Epithelial cell of esophagus (primary cell): Measurements from ENCODE around the gene SCFD1.
A peak's percentile ranks its signal among the peaks of the same experiment; 100 is the strongest.
"Not testable (repeated sequence)": the region's sequence is repeated elsewhere in the genome, so short reads cannot be mapped to it uniquely, and the experiment has no call there.

ENCODE experiments used
- DNase-seq: peaks from one replicate; pipeline ENCODE4 v3.0.0; 2010; ENCODE audit warnings: low read depth
- H3K4me3 ChIP-seq: 2 replicates; pipeline ENCODE4 v1.5.1; 2011; ENCODE audit warnings: mild to moderate bottlenecking, low read length, control low read depth
- TF ChIP-seq, protein P1 (sequence below): IDR thresholded peaks from 2 replicates; pipeline ENCODE4 v1.5.1; 2011; ENCODE audit warnings: low read depth, mild to moderate bottlenecking, low read length, control low read depth, inconsistent platforms; ENCODE audit not compliant: insufficient read depth; ENCODE audit errors: missing control alignments

Gene SCFD1

GRCh38 chr14:30621940-30622830 lies at the start of gene SCFD1:
TSS of gene SCFD1 (plus strand) at chr14:30622319. CDS start at chr14:30622339, 20 bp downstream.
- TF ChIP-seq, protein P1, sequence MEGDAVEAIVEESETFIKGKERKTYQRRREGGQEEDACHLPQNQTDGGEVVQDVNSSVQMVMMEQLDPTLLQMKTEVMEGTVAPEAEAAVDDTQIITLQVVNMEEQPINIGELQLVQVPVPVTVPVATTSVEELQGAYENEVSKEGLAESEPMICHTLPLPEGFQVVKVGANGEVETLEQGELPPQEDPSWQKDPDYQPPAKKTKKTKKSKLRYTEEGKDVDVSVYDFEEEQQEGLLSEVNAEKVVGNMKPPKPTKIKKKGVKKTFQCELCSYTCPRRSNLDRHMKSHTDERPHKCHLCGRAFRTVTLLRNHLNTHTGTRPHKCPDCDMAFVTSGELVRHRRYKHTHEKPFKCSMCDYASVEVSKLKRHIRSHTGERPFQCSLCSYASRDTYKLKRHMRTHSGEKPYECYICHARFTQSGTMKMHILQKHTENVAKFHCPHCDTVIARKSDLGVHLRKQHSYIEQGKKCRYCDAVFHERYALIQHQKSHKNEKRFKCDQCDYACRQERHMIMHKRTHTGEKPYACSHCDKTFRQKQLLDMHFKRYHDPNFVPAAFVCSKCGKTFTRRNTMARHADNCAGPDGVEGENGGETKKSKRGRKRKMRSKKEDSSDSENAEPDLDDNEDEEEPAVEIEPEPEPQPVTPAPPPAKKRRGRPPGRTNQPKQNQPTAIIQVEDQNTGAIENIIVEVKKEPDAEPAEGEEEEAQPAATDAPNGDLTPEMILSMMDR, result no peak
- peak; percentile 91 for DNase-seq
- peak within 1 kb of the TSS; percentile 93 for H3K4me3 ChIP-seq

- TF ChIP-seq, protein P1, result no peak
- DNase-seq, result no peak
- no peak overlapping the region for H3K4me3 ChIP-seq
Measured at GRCh38 chr14:30572771-30573170, 49.3 kb upstream of the SCFD1 start.

GRCh38 chr14:30573226-30573814 lies 48.8 kb upstream of the SCFD1 start:
- TF ChIP-seq, protein P1, result no peak
- no peak overlapping the region for H3K4me3 ChIP-seq
- peak; percentile 76 for DNase-seq

GRCh38 chr14:30573966-30574365 lies 48.2 kb upstream of the SCFD1 start:
- TF ChIP-seq, protein P1, result no peak
- H3K4me3 ChIP-seq, result no peak overlapping the region
- no peak for DNase-seq

GRCh38 chr14:30574777-30575176 lies 47.3 kb upstream of the SCFD1 start:
- not testable (repeated sequence) for H3K4me3 ChIP-seq, DNase-seq

DNA sequence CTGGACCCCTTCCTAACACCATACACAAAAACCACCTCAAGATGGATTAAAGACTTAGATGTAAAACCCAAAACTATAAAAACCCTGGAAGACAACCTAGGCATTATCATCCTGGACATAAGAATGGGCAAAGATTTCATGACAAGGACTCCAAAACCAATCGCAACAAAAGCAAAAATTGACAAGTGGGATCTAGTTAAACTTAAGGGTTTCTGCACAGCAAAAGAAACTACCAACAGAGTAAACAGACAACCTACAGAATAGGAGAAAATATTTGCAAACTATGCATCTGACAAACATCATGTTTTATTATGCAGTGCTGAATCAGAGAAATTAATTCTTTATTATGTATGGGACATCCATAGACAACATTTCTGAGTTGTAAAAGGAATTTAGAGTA lies 45.8 kb upstream of the SCFD1 start:
- not testable (repeated sequence) for H3K4me3 ChIP-seq, DNase-seq

DNA sequence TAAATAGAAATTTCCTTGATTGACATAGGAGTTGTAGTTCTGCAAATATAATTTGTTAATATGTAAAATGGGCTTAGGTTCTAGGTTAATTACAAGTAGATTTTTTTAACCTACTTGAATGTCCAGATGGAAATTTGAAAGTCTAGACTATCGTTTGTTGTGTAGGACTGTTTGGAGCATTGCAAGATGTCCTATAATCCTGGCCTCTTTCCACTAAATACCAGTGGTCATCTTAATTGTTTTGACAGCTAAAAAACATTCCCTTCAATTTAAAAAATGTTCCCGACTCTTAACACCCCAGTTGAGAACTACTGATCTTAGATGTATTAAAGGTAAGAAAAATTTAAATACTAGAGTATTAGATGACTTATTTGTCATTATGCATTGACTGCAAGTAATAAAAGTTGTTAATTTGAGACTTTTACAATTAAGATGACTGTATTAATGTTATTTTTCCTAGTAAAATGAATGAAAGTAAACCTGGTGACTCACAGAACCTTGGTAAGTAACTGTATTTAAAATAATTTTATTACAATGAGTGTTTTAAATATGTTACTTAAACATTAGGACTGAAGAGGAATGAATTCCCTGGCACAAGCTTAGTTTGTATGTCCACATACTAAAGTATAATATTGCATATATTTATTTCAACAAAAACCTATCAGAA lies 41.4 kb upstream of the SCFD1 start:
- TF ChIP-seq, protein P1, result no peak
- DNase-seq, result no peak
- no peak overlapping the region for H3K4me3 ChIP-seq

- TF ChIP-seq, protein P1, result no peak
- no peak overlapping the region for H3K4me3 ChIP-seq
- DNase-seq, result no peak
Measured at GRCh38 chr14:30581283-30581625, 40.9 kb upstream of the SCFD1 start.
